Measurements from ENCODE around the gene CGNL1.
A peak's percentile ranks its signal among the peaks of the same experiment; 100 is the strongest.

The CGNL1 gene

DNA sequence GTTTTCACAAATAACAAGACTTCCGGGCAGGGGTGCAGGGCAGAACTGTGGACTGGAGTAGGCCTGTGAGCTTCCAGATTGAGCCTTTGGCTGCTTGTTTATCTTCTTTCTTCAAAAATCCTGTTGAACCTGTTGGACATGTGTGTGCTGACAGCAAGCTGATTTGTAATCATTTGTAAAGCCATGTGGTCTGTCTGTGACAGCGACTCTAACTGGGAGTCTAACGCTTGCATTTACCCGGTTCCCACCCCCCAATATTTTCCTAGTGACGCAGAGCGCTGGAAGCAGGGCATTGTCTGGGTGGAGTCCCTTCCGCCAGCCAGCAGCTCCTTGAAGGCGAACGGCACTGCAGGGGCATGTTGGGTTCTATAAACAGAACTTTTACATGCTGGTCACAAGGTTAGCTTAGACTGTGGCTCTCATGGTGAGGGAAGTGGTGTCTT, 129.7 kb downstream of the CGNL1 start:
- TF ChIP-seq, protein P1, sequence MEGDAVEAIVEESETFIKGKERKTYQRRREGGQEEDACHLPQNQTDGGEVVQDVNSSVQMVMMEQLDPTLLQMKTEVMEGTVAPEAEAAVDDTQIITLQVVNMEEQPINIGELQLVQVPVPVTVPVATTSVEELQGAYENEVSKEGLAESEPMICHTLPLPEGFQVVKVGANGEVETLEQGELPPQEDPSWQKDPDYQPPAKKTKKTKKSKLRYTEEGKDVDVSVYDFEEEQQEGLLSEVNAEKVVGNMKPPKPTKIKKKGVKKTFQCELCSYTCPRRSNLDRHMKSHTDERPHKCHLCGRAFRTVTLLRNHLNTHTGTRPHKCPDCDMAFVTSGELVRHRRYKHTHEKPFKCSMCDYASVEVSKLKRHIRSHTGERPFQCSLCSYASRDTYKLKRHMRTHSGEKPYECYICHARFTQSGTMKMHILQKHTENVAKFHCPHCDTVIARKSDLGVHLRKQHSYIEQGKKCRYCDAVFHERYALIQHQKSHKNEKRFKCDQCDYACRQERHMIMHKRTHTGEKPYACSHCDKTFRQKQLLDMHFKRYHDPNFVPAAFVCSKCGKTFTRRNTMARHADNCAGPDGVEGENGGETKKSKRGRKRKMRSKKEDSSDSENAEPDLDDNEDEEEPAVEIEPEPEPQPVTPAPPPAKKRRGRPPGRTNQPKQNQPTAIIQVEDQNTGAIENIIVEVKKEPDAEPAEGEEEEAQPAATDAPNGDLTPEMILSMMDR (conservative IDR thresholded peaks at IDR 0.05; ENCODE audit: low read length) = no peak
- no peak overlapping the region for H3K4me3 ChIP-seq (ENCODE audit: low read length)
- DNase-seq (ENCODE audit: low read depth) = peak; percentile 57

DNA sequence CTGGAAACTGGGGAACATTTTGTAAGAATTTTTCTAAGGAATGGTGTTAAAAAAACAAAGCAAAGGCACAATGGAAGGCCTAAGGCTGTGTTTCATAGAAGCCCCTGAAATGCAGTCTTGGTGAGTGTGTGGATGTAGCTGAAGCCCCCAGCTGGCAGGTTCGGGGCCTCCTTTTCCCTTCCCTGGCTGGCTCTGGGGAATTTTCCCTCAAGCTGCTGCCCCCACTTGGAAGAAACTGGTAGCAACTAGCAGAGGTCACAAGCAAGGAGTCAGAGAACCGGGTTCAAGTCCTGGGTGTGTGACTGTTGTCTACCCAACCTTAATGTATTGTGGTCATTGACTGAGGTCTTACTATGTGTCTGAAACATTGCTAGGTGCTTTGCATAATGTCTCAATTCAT, 130.1 kb downstream of the CGNL1 start:
- H3K4me3 ChIP-seq (ENCODE audit: low read length) = no peak overlapping the region
- TF ChIP-seq, protein P1 (conservative IDR thresholded peaks at IDR 0.05; ENCODE audit: low read length) = peak; percentile 32

DNA sequence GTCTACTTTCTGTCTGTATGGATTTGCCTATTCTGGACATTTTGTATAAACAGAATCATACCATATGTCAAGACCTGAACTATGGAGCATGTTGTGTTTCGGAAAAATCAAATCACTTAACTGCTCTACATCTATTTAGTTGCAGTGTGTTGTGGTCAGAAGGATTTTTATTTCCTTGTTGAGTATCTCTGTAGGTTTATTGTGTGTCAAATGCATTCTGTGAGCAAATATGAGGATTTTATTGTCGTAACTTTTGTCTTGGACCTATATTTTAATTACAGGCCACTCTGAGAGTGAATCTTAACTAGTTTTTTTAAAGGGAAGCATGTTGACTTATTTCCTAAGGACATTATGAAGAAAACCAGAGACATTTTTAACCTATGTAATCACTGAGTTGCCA, 130.8 kb downstream of the CGNL1 start:
- DNase-seq (ENCODE audit: low read depth) = no peak
- no peak overlapping the region for H3K4me3 ChIP-seq (ENCODE audit: low read length)
- TF ChIP-seq, protein P1 (conservative IDR thresholded peaks at IDR 0.05; ENCODE audit: low read length) = no peak

More for the DNA sequence above, 130.1 kb downstream of the CGNL1 start:
- DNase-seq (ENCODE audit: low read depth) = no peak

DNA sequence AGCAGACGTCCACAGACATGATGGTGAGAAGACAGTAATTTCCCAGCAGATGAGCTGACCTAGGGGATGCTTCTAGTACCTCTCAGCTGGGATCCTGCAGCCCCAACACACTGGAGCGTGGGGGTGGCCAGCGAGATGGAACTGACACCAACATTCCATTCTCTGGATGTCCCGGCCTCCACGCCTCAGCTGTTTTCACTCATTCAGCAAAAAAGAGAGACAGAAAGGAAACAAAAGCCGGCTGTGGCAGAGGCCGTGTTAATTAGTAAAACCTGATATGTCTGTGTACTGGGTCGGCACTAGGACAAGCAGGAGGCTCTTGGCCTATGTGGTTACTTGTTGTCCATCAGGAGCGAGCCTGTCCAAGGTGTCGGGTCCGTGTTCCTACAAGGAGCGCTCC, 132.8 kb downstream of the CGNL1 start:
- TF ChIP-seq, protein P1 (conservative IDR thresholded peaks at IDR 0.05; ENCODE audit: low read length) = no peak
- no peak overlapping the region for H3K4me3 ChIP-seq (ENCODE audit: low read length)
- DNase-seq (ENCODE audit: low read depth) = peak; percentile 35

DNA sequence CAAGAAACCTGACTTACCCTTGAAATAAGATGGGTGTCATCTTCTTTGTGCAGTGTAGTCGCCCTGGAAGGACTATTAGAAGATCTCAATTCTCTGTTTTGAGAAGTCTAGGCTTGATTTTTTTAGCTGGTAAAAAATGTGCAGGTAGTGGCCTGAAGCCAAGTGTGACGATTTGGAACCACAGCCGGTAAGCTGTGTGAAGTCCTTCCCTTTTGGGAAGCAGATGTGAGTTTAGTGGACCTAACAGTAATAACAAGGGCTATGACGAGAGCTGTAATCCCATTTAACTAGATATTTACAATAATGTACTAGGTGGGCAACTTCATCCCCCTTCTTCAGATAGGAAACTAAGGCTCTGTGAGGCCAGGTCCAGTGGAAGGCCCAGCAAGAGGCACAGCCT, 133.7 kb downstream of the CGNL1 start:
- TF ChIP-seq, protein P1 (conservative IDR thresholded peaks at IDR 0.05; ENCODE audit: low read length) = no peak
- DNase-seq (ENCODE audit: low read depth) = no peak
- H3K4me3 ChIP-seq (ENCODE audit: low read length) = no peak overlapping the region

DNA sequence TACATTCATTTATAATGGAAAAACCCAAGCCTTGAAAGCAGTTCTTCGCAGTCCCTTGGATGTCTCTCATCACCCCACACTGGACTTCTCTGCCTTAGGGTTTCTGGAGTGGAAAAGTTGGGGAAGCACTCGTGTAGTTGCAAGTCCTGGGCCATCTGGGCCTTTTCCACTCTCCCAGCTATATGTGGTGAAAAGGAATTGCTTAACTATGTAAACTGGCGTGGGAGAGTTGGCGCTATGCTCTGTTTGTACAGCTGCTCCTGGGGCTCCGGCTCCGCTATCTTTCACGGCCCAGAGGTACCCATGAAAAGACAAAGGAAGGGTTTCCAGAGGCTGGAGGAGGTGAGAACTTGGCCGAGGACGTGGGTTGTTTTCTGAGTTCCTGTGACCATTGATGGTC, 134.3 kb downstream of the CGNL1 start:
- H3K4me3 ChIP-seq (ENCODE audit: low read length) = no peak overlapping the region
- TF ChIP-seq, protein P1 (conservative IDR thresholded peaks at IDR 0.05; ENCODE audit: low read length) = no peak
- peak; percentile 18 for DNase-seq (ENCODE audit: low read depth)

DNA sequence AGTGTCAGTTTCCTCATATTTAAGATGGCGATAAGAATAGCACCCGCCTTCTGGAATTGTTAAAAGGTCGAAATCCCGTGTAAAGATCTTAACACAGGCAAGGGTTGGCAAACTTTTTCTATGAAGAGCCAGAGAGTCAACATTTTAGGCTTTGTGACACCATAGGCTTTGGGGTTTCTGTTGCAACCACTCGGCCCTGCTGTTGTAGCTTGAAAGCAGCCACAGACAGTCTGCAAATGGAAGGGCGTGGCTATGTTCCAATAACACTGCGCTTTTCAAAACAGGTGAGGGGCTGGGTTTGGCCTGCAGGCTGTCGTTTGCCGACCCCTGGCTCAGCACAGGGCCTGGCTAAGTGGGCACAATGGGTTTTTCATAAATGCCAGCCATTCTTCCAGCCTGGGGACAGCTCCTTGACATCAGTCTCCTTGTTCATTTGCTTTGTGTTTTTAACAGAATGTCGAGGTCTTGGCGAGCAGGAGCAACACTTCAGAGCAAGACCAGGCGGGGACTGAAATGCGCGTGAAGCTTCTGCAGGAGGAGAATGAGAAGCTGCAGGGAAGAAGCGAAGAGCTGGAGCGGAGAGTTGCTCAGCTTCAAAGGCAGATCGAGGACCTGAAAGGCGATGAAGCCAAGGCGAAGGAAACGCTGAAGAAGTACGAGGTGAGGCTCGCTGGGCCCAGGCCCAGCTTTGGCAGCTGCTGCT, 140.2 kb downstream of the CGNL1 start:
- no peak overlapping the region for H3K4me3 ChIP-seq (ENCODE audit: low read length)
- TF ChIP-seq, protein P1 (conservative IDR thresholded peaks at IDR 0.05; ENCODE audit: low read length) = no peak
- no peak for DNase-seq (ENCODE audit: low read depth)

Measured in AG10803 (cell line).